ENCODE results near the gene CCT6A.
A peak's percentile ranks its signal among the peaks of the same experiment; 100 is the strongest.

CCT6A gene

DNA sequence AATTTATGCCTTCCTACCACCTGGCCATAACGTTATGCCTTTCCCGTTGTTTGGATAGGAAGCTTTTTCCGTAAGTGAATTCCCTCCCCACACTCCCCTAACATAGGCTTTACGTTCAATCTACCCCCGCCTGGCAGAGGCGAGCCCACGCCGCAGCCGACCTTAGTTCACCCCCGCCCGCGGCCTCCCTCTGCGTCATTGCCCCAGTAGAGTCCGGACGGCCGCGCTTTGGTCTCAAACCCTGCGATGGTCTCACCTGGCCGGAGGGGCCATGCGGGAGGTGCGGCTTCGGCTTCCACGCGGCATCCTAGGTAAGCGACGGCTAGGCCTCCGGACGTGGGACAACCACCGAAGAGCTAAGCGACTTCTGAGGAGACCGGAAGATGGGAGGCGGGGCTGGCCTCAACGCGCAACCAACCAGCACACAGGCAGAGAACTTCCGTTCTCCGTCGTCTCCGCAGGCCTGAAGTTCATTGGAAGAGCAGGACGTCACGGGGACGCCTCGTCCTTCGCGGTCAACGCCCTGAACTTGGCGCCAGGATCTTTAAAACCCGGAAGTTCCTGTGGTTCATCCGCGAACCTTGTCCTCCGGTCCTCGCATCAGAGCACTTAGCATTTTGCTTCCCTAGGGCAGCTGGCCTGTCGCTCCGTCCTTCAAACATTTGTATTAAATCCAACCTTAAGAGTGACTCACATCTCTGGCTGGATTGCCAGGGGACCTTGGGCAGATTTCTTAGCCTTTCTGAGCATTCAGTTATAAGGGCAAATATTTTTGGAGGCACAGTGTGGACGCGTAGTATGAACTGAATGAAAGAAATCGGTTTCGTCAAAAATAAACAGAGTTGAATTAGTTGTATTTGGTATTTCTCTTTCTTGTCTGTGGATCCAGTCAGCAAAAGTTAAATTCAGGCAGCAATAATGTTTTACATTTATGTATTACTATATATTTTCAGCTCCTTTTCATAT is 54.8 kb downstream of the CCT6A start, which contains the start of gene CHCHD2 (continued):
- TF ChIP-seq ZNF510 (tag by site-specific recombination; IDR thresholded peaks at IDR 0.05; ENCODE audit: insufficient replicate concordance) (no peak), FEZF1 (tag by site-specific recombination; IDR thresholded peaks at IDR 0.05) (no peak), ZNF555 (tag by site-specific recombination; conservative IDR thresholded peaks at IDR 0.05) (no peak), ZNF624 (tag by site-specific recombination; IDR thresholded peaks at IDR 0.05) (no peak), OVOL3 (tag by site-specific recombination; IDR thresholded peaks at IDR 0.05) (no peak), ZNF184 (tag by site-specific recombination; IDR thresholded peaks at IDR 0.05) (no peak), OSR2 (tag by site-specific recombination; IDR thresholded peaks at IDR 0.05) (no peak), ZNF354C (tag by site-specific recombination; IDR thresholded peaks at IDR 0.05; ENCODE audit: borderline replicate concordance, low read depth) (no peak), ZFP37 (tag by site-specific recombination; IDR thresholded peaks at IDR 0.05) (no peak), ZNF707 (tag by site-specific recombination; IDR thresholded peaks at IDR 0.05) (no peak), KLF10 (tag by site-specific recombination; IDR thresholded peaks at IDR 0.05) (no peak), ZBTB21 (tag by site-specific recombination; IDR thresholded peaks at IDR 0.05) (no peak), ZNF391 (tag by site-specific recombination; IDR thresholded peaks at IDR 0.05; ENCODE audit: borderline replicate concordance, low read depth) (no peak), ZBTB48 (tag by site-specific recombination; IDR thresholded peaks at IDR 0.05) (no peak), ZNF558 (tag by site-specific recombination; IDR thresholded peaks at IDR 0.05) (no peak), ZNF155 (tag by site-specific recombination; IDR thresholded peaks at IDR 0.05) (no peak), ZEB2 (tag by site-specific recombination; IDR thresholded peaks at IDR 0.05) (peak; percentile 17; the same call in 1 of the 2 replicates), ZNF629 (tag by site-specific recombination; IDR thresholded peaks at IDR 0.05) (0 out of 2 replicates have a peak, but pooled peaks have one; percentile 37)
- TF ChIP-seq, protein P1, sequence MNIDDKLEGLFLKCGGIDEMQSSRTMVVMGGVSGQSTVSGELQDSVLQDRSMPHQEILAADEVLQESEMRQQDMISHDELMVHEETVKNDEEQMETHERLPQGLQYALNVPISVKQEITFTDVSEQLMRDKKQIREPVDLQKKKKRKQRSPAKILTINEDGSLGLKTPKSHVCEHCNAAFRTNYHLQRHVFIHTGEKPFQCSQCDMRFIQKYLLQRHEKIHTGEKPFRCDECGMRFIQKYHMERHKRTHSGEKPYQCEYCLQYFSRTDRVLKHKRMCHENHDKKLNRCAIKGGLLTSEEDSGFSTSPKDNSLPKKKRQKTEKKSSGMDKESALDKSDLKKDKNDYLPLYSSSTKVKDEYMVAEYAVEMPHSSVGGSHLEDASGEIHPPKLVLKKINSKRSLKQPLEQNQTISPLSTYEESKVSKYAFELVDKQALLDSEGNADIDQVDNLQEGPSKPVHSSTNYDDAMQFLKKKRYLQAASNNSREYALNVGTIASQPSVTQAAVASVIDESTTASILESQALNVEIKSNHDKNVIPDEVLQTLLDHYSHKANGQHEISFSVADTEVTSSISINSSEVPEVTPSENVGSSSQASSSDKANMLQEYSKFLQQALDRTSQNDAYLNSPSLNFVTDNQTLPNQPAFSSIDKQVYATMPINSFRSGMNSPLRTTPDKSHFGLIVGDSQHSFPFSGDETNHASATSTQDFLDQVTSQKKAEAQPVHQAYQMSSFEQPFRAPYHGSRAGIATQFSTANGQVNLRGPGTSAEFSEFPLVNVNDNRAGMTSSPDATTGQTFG (tag by site-specific recombination; IDR thresholded peaks at IDR 0.05; ENCODE audit: borderline replicate concordance) = no peak
- TF ChIP-seq, protein P2, sequence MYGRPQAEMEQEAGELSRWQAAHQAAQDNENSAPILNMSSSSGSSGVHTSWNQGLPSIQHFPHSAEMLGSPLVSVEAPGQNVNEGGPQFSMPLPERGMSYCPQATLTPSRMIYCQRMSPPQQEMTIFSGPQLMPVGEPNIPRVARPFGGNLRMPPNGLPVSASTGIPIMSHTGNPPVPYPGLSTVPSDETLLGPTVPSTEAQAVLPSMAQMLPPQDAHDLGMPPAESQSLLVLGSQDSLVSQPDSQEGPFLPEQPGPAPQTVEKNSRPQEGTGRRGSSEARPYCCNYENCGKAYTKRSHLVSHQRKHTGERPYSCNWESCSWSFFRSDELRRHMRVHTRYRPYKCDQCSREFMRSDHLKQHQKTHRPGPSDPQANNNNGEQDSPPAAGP (tag by site-specific recombination; IDR thresholded peaks at IDR 0.05) = no peak
- TF ChIP-seq, protein P3, sequence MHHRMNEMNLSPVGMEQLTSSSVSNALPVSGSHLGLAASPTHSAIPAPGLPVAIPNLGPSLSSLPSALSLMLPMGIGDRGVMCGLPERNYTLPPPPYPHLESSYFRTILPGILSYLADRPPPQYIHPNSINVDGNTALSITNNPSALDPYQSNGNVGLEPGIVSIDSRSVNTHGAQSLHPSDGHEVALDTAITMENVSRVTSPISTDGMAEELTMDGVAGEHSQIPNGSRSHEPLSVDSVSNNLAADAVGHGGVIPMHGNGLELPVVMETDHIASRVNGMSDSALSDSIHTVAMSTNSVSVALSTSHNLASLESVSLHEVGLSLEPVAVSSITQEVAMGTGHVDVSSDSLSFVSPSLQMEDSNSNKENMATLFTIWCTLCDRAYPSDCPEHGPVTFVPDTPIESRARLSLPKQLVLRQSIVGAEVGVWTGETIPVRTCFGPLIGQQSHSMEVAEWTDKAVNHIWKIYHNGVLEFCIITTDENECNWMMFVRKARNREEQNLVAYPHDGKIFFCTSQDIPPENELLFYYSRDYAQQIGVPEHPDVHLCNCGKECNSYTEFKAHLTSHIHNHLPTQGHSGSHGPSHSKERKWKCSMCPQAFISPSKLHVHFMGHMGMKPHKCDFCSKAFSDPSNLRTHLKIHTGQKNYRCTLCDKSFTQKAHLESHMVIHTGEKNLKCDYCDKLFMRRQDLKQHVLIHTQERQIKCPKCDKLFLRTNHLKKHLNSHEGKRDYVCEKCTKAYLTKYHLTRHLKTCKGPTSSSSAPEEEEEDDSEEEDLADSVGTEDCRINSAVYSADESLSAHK (tag by site-specific recombination; IDR thresholded peaks at IDR 0.05) = no peak
- TF ChIP-seq, protein P4, sequence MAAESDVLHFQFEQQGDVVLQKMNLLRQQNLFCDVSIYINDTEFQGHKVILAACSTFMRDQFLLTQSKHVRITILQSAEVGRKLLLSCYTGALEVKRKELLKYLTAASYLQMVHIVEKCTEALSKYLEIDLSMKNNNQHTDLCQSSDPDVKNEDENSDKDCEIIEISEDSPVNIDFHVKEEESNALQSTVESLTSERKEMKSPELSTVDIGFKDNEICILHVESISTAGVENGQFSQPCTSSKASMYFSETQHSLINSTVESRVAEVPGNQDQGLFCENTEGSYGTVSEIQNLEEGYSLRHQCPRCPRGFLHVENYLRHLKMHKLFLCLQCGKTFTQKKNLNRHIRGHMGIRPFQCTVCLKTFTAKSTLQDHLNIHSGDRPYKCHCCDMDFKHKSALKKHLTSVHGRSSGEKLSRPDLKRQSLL (tag by site-specific recombination; IDR thresholded peaks at IDR 0.05) = no peak
- TF ChIP-seq, protein P5, sequence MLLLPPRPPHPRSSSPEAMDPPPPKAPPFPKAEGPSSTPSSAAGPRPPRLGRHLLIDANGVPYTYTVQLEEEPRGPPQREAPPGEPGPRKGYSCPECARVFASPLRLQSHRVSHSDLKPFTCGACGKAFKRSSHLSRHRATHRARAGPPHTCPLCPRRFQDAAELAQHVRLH (tag by site-specific recombination; IDR thresholded peaks at IDR 0.05) = peak; percentile 97
- TF ChIP-seq, protein P6, sequence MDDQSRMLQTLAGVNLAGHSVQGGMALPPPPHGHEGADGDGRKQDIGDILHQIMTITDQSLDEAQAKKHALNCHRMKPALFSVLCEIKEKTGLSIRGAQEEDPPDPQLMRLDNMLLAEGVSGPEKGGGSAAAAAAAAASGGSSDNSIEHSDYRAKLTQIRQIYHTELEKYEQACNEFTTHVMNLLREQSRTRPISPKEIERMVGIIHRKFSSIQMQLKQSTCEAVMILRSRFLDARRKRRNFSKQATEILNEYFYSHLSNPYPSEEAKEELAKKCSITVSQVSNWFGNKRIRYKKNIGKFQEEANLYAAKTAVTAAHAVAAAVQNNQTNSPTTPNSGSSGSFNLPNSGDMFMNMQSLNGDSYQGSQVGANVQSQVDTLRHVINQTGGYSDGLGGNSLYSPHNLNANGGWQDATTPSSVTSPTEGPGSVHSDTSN (CRISPR knock-in tag; IDR thresholded peaks at IDR 0.05) = peak; percentile 92
- TF ChIP-seq, protein P7, sequence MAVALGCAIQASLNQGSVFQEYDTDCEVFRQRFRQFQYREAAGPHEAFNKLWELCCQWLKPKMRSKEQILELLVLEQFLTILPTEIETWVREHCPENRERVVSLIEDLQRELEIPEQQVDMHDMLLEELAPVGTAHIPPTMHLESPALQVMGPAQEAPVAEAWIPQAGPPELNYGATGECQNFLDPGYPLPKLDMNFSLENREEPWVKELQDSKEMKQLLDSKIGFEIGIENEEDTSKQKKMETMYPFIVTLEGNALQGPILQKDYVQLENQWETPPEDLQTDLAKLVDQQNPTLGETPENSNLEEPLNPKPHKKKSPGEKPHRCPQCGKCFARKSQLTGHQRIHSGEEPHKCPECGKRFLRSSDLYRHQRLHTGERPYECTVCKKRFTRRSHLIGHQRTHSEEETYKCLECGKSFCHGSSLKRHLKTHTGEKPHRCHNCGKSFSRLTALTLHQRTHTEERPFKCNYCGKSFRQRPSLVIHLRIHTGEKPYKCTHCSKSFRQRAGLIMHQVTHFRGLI (tag by site-specific recombination; IDR thresholded peaks at IDR 0.05) = no peak
- TF ChIP-seq, protein P8, sequence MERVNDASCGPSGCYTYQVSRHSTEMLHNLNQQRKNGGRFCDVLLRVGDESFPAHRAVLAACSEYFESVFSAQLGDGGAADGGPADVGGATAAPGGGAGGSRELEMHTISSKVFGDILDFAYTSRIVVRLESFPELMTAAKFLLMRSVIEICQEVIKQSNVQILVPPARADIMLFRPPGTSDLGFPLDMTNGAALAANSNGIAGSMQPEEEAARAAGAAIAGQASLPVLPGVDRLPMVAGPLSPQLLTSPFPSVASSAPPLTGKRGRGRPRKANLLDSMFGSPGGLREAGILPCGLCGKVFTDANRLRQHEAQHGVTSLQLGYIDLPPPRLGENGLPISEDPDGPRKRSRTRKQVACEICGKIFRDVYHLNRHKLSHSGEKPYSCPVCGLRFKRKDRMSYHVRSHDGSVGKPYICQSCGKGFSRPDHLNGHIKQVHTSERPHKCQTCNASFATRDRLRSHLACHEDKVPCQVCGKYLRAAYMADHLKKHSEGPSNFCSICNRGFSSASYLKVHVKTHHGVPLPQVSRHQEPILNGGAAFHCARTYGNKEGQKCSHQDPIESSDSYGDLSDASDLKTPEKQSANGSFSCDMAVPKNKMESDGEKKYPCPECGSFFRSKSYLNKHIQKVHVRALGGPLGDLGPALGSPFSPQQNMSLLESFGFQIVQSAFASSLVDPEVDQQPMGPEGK (tag by site-specific recombination; IDR thresholded peaks at IDR 0.05) = peak; percentile 44
